Pulmonary artery endothelial cell (primary cell): ENCODE results near the gene R3HDM4. TPM values are rescaled to one million over a fixed set of nuclear protein-coding genes. Genes with fewer than 3 reads are reported as not detected.
"Not testable (repeated sequence)": the region's sequence is repeated elsewhere in the genome, so short reads cannot be mapped to it uniquely, and the experiment has no call there.

ENCODE experiments used
- DNase-seq: peaks from one replicate; pipeline ENCODE4 v3.0.0-alpha.2; 2011; ENCODE audit warnings: low read depth, low spot score
- total RNA-seq: library from RNA; depleted of rRNA; stranded (reverse); fragments of >200 nt; gene quantifications from 2 replicates; pipeline ENCODE4 v1.2.3, GENCODE V29; 2014

Gene R3HDM4
- total RNA-seq, 1 donor from 2014 or later = 29.1 TPM

- DNase-seq = not testable (repeated sequence)
These were observed 34.9 kb downstream of the R3HDM4 start for GRCh38 chr19:877992-878660.

DNA sequence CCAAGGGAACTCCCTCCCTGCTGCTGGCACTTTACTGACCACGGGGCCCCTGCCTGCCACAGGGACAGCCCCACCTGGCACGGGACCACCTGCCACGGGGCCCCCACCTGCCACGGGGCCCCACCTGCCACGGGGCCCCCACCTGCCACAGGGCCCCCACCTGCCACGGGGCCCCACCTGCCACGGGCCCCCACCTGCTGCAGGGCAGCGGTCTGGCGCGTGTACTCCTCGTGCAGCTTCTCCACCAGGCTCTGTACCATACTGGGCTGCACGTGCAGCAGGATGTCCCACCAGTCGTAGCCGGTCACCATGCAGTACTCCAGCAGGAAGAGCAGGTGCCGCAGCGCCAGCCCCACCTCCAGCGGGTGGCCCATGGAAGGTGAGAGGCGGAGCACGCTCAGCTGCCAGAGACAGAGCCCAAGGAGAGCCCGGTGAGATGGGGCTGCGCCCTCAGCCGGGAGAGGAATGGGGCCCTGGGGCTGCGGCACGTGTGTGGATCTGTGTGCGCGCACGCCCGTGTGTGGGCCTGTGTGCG lies 36.2 kb downstream of the R3HDM4 start:
- DNase-seq = no peak

- DNase-seq = no peak
These were observed 36.9 kb downstream of the R3HDM4 start for GRCh38 chr19:876089-876488.

- no peak for DNase-seq
These were observed 37.6 kb downstream of the R3HDM4 start for GRCh38 chr19:875265-875879.

GRCh38 chr19:873561-874041 lies 39.4 kb downstream of the R3HDM4 start:
- no peak for DNase-seq

DNA sequence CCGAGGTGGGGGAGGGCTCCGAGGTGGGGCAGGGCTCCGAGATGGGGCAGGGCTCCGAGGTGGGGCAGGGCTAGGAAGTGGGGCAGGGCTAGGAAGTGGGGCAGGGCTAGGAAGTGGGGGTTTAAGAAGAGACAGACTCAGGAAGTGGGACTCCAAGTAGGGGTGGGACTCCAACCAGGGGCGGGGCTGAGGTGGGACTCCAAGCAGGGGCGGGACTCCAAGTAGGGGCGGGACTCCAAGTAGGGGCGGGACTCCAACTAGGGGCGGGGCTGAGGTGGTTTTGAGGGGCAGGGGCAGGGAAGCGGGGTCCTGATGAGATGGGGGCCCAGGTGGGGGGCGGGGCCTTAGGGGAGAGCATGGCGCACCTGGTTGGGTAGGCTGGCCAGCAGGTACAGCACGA lies 39.9 kb downstream of the R3HDM4 start:
- no peak for DNase-seq

GRCh38 chr19:872266-872951 lies 40.6 kb downstream of the R3HDM4 start:
- no peak for DNase-seq

GRCh38 chr19:871446-872265 lies 41.4 kb downstream of the R3HDM4 start:
- no peak for DNase-seq

GRCh38 chr19:870963-871401 lies 42.0 kb downstream of the R3HDM4 start:
- DNase-seq = no peak

DNA sequence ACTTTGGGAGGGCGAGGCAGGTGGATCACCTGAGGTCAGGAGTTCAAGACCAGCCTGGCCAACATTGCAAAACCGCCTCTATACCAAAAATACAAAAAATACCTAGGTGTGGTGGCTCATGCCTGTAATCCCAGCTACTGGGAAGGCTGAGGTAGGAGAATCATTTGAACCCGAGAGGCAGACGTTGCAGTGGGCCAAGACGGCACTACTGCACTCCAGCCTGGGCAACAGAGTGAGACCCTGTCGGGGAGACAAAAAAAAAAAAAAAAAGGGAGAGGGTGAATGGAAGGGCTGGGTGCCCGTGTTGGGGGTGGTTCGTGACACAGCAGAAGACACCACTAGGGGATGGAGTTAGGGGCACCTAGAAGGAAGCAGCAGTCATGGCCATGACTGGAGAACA lies 42.7 kb downstream of the R3HDM4 start:
- DNase-seq = no peak

DNA sequence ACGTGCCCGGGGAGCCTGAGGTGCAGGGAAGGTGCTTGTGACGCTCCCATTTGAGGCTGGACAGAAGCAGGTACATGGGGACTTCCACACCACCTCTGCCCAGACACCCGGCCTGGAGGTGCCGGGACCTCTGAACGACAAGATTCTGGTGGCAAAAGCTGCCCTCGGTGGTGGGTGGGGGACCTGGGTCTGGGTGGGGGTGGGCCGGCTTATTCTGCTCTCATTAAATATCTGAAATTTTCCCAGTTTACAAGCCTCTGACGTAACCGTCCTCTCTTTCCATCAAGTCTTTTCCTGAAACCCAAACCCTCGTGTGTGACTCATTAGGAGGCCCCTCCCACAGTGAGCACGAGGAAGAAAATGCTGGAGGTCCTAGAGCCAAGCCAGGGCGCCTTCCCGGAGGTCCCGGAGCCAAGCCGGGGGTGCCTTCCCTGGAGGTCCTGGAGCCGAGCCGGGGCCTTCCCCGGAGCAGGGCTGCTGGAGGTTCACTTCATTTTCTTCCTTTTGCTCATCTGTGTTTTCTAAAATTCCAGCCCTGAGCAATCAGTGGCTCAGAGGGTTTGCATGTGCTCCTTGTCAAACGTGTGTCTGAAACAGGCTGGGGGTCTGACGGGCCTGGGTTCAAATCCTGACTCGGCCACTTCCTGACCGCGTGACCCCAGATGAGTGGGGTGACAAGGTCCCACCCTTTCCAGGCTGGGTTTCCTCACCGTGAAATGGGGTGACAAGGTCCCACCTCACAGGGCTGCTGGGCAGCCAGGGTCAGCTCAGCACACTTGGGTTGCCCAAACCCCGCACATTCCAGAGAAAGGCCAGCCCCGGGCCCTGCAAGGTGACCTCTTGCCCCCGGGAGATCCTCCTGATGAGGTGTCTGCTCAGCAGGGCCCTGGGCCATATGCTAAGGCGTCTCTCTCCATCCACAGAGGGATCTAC lies 43.5 kb downstream of the R3HDM4 start:
- DNase-seq = peak; percentile 71

DNA sequence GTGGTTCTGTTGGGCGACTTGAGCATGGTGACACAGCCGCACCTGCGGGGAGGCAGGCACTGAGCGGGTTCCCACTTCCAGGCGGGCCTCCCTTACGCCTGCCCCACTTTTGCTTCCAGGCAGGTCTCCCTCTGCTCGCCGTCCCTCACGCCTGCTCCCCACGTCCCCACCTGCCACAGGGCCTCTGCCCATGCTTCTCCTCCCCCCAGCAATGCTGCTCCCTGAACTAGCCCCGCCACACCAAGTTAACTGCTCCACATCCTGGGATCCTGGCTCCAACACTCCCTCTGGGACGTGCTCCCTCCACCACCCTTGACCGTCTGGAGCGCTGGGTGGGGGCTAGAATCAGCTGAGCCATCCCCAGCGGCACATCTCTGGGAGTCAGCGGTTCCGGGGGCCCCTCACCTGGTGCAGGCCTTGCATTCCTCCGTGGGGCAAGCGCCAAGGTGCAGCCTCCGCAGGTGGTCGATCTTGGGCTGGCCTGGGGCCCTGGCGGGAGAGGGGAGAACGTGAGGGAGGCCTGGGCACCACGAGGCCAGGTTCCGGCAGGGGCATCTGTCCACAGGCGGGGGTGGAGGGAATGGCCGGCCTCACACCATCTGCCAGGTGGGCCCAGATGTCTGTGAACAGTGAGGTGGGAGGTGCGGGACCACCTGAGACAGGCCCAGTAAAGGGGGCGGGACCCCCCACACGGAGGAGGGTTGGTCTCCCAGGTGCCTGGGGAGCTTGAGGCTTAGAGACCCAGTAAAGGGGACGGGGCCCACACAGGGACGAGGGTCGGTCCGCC lies 44.4 kb downstream of the R3HDM4 start:
- no peak for DNase-seq

- DNase-seq = no peak
These were observed 45.1 kb downstream of the R3HDM4 start for GRCh38 chr19:867855-868457.

DNA sequence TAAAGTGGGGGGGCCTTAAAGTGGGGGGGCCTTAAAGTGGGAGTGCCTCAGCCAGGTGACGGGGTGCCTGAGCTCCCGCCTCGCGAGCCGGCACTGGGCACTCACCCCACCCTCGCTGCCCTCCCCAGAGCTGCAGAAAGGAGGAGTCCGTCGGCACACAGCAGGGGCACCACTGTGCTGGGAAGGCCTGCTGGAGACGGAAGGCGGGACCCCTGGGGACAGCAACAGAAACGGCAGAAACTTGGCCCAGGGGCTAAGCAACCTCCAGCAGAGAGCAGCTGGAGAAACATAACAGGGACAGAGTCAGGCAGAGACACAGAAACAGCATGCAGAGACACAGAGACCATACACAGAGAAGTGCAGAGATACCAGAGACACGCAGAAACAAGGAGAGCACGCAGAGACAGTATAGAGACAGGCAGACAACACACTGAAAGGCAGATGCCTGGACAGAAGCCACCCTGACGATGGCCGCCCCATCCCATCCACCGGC lies 45.7 kb downstream of the R3HDM4 start:
- no peak for DNase-seq

DNA sequence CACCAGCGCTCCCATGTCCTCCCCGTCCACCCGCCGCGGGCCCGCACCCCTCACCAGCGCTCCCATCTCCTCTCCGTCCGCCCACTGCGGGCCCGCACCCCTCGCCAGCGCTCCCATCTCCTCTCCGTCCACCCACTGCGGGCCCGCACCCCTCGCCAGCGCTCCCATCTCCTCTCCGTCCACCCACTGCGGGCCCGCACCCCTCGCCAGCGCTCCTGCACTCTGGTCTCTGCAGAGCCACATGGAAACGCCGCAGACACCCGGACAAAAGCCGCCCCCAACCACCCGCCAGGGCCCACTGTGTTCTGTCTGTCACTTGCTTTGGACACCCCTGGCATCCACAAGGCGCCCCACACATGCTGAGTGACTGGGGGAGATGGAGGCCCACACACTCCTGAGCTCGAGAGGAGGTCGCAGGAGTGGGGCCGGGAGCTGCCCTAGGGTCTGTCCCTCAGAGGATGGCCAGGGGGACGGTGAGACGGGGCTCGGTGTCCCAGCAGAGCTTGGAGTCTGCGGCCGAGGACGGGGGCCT lies 46.2 kb downstream of the R3HDM4 start:
- DNase-seq = no peak

DNA sequence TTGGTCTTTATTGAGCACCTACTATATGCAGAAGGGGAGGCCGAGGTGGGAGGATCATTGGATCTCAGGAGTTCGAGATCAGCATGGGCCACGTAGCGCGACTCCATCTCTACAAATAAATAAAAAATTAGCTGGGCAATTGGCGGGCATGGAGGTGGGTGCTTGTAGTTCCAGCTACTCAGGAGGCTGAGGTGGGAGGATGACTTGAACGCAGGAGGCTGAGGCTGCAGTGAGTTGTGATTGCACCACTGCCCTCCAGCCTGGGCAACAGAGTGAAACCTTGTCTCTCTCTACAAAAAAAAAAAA lies 49.8 kb downstream of the R3HDM4 start:
- no peak for DNase-seq

DNA sequence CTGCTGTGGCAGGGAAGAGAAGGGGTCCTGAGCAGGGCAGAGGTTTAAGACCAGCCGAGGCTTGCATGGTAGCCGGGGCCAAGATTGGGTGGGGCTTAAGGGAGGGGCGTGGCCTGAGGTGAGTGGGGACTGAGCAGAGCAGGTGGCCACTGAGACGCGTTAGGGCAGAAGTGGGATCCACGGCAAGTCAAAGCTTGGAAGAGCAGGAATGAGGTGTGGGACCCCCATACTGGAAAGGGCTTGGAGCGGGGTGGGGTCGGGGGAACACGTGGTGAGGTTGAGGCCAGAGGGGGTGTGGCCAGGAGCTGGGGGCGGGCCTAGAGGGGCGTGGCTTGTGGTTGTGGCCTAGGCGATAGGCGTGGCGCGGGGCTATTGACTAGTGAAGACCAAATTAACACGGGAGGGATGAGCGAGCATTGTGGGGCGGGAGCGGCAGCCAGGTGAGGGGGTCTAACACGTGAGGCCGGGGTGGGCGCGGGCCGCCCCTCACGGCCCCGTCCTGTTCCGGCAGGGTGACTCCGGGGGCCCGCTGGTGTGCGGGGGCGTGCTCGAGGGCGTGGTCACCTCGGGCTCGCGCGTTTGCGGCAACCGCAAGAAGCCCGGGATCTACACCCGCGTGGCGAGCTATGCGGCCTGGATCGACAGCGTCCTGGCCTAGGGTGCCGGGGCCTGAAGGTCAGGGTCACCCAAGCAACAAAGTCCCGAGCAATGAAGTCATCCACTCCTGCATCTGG lies 50.3 kb downstream of the R3HDM4 start:
- DNase-seq = no peak
